Stimulated activated CD8-positive, alpha-beta memory T cell treated with anti-CD3 and anti-CD28 coated beads, Interleukin-2, amount 100 ng/mL, for 1 hour (primary cell): ENCODE data around the gene CTF1.
"Not testable (repeated sequence)": the region's sequence is repeated elsewhere in the genome, so short reads cannot be mapped to it uniquely, and the experiment has no call there.

Experiments used
- DNase-seq, 2 donors: peaks; one replicate each; pipeline ENCODE4 v3.0.0-alpha.2; 2020; ENCODE audit warnings: low read depth in 2 of 2

Gene CTF1, protein sequence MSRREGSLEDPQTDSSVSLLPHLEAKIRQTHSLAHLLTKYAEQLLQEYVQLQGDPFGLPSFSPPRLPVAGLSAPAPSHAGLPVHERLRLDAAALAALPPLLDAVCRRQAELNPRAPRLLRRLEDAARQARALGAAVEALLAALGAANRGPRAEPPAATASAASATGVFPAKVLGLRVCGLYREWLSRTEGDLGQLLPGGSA

GRCh38 chr16:30896261-30896888, at the start of gene CTF1:
Gene CTF1, plus strand, starts transcription at chr16:30896614. Its CDS starts 30 bp downstream, at chr16:30896644.
- DNase-seq = no peak

DNA sequence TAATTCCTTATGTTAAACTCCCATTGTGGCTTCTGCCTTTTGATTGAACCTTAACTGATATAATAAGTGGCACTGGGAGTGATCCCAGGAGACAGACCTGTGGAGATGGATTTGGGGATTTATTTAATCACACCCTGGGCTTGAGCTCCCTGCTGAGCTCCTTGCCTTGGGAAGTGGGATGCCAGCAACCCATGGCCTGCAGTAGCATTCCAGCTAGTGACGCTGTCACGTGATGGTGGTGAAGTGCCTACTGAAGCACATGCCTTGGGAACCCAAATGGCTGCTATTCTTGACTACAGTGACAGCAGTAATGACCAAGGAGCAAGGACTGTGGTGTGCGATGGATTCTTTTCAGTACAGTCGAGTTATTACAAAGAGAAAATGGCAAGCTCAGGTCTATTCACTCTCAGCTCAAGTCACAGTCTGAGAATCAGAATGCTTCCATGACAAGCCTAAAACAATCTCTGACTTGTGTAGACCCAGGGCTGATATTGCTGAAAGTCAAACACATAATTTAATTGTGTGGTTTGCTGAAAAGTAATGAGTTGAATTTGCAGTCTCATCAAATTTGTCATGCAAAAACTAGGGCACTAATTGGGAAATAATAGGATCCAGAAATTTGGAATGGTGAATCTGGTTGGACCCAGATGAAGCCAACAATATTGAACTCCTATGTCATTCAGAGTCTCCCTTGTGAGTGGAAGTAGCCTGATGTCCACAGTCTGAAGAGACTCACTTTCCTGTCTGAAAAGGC, 49.6 kb upstream of the CTF1 start:
- DNase-seq = no peak

DNA sequence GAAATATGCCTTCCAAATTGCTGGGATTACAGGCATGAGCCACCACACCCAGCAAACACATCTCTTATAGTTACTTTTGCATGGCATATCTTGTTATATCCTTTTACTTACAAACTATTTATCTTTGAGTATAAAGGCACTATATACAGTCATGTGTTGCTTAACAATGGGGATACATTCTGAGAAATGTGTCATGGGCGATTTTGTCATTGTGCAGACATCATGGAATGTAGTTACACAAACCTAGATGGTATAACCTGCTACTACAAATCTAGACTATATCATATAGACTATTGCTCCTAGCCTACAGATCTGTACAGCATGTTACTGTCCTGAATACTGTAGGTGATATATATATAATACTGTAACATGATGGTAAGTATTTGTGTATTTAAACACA, 46.2 kb upstream of the CTF1 start:
- no peak for DNase-seq

DNA sequence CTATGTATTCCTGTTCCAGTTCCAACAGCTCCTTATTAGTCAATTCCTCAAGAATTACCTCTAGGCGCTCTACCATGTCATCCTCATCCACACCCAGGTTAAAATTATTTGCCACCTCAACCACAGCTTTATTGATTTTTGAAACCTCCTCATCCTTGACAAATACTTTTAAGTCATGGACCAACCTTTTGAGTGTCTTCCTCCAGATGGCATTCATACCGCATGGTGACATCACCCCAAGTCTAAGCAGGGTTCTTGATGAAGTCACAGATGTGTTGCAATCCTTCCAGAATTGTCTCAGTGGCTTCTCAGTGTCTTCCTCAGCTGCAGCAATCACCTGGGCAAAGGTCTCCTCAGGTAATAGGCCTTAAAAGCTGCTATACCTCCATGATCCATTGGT, 42.7 kb upstream of the CTF1 start:
- DNase-seq = no peak

- DNase-seq = no peak
Measured at GRCh38 chr16:30858111-30858495, 38.3 kb upstream of the CTF1 start.

DNA sequence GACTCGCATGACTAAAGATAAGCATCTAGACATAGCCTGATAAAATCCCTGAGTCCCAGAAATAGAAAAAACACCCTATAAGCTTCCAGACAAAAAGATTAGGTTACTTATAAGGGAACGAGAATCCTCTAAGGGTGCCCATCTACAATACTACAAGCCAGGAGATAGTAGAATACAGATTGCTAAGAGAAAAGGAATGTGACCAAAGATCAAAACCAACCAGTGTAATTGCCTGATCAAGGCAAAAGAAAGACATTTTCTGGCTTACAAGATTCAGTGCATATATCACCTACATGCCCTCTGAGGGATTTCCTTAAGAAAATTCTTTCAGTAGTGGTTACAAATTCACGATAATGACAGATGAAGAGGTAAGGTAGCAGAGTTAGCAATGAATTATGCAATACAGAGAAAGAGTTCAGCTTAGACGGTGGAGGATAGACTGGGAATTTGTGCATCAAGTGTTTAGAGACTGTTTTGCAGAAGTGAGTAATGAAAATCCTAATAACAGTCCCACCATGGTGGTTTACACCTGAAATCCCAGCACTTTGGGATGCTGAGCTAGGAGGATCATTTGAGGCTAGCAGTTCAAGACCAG, 37.5 kb upstream of the CTF1 start:
- no peak for DNase-seq

DNA sequence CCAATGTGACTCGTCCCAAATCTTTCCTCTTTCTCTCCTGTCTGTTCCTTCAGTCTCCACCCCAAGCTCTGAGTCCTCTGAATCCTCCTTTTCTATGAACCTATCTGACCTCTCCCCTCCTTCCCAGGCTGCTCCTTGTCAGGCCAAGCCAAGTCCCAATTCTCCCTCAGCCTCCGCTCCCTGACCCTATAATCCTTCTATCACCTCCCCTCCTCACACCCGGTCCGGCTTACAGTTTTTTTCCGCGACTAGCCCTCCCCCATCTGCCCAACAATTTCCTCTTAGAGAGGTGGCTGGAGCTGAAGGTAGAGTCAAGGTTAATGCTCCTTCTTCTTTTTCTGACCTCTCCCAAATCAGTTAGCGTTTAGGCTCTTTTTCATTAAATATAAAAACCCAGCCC, 35.7 kb upstream of the CTF1 start:
- not testable (repeated sequence) for DNase-seq

DNA sequence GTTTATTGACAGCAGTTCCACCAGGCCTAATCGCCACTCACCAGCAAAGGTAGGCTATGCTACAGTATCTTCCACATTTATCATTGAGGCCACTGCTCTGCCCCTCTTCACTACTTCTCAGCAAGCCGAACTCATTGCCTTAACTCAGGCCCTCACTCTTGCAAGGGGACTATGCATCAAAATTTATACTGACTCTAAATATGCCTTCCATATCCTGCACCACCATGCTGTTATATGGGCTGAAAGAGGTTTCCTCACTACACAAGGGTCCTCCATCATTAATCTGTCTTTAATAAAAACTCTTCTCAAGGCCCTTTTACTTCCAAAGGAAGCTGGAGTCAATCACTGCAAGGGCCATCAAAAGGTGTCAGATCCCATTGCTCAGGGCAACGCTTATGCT, 33.2 kb upstream of the CTF1 start:
- DNase-seq = not testable (repeated sequence)

- DNase-seq = no peak
Measured at GRCh38 chr16:30866031-30866430, 30.4 kb upstream of the CTF1 start.

DNA sequence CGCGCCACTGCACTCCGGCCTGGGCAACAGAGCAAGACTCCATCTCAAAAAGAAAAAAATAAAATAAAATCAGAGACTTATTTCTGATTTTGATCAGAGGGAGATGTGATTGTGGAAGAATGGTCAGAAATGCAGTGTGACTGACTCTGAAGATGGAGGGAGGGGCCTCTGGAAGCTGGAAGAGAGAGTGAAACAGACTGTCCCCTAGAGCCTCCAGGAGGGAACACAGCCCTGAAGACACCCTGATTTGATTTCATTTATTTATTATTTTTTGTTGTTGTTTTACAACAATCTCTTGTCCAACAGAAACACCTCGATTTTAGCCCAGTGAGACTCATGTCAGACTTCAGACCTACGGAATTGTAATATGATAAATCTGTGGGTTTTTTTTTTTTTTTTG, 28.7 kb upstream of the CTF1 start:
- DNase-seq = no peak

DNA sequence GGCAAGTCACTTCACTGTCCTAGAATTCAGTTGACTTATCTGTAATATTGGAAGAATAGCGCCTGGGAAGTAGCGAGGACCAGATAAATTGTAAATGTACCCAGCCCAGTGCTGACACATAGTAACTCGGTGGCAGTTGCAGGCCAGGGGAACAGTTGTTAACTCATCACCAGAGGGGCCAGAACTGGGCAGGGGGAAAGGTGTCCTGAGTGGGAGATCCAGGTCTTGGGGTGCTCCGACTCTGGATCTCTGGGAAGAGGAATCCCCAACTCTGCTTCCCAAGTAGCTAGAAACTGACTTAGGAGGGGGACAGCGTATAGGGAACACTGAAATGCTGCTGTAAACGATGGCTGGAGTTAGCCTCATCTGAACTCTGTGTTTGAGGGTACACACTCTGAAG, 25.5 kb upstream of the CTF1 start:
- DNase-seq = no peak

DNA sequence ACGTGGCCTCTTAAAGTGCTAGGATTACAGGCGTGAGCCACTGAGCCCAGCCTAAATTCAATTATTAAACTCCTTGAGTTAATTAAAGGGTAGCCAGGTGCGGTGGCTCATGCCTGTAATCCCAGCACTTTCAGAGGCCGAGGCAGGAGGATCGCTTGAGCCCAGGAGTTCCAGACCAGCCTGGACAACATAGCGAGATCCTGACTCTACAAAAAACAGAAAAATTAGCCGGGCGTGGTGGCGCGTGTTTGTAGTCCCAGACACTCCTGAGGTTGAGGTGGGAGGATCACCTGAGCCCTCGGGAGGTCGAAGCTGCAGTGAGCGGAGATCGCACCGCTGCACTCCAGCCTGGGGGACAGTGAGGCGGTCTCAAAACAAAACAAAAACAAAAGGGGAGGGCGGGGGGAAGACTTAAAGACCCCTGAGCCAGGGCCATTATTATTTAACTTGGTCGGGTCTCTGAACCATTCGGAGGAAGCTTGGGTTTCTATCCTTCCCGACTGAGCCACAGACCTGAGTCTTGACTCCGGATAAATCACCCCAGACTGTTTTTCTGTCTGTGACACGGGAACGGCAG, 22.1 kb upstream of the CTF1 start:
- DNase-seq = no peak

- DNase-seq = peak; percentile 76 to 79
Measured at GRCh38 chr16:30874821-30875717, 21.3 kb upstream of the CTF1 start.

DNA sequence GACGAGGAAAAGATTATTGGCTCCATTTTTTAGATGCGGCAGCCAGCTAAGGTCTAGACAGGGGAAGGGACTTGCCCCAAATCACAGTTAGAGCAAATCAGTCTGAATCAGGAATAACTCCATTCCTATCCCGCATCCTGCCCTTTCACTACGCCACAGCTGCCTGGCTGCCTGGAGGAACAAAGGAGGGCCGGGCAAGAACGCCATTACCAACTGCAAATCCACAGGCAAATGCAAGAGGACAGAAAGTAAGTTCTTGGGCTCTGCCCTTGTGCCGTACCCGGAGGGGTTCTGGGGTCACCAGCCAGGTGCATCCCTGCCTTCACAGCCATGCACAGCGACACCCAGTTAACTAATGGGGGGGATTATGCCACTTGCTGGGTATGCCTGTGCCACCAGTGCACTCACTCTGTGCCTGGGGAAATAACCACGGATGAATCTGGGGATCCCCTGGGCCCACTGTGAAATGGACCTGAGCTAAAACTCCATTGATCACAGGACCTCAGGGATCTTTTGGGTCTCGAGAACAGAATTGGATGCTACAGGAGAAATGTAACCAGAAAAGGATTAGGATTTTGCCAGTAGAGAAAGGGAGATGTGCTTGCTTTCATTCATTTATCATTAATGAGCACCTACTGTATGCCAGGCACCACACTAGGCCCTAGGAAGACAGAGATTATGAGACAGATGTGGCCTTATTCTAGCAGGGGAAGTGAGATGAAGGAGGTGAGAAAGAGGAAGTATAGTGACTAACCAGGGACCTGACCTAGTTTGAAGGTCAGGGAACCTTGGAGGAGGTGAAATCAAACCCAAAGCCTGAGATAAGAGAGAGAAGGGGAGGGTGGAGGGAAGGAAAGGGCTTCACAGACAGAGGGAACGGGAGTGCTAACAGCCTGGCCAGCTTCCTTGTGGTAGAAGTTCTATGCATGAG, 20.3 kb upstream of the CTF1 start:
- DNase-seq = no peak

- no peak for DNase-seq
Measured at GRCh38 chr16:30876867-30877266, 19.5 kb upstream of the CTF1 start.

DNA sequence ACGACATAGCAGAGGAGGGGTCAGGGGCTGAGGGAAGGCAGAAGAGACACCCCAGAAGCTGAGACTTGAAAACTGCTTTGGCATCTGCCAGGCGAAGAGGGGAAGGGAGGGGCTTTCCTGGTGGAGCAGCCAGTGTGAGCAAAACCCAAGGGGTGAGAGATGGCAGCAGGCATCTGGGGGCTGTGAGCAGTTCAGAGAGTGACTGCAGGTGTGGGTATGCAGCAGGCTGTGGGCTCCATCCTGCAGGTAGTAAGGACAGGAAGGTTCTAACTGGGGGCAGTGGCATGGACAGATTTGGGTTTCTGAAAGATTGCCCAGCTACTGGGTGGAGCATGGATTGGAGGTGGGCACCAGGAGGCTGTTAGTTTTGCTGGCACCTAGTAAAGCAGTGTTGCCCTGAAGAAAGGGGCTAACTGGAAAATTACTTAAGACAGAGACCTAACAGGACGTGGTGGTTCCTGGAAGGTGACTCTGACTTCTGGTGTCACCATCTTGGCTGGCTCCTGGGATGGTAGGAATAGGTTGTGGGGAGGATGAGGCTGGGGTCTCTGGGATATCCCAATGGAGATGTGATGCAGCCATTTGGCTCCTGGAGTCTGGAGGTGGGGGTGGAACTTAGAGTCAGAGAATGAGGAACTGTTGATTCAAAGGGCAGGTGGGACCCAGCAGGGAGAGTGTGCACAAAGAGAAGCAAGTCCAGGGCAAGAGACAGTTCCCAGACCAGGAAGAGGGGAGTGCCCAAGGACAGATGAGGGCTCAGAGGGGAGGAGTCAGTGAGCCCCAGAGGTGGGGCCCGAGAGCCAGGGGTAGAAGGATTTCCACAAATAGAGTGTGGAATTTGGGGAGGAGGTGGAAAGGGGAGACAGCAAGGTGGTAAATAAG, 13.7 kb upstream of the CTF1 start:
- DNase-seq = no peak

DNA sequence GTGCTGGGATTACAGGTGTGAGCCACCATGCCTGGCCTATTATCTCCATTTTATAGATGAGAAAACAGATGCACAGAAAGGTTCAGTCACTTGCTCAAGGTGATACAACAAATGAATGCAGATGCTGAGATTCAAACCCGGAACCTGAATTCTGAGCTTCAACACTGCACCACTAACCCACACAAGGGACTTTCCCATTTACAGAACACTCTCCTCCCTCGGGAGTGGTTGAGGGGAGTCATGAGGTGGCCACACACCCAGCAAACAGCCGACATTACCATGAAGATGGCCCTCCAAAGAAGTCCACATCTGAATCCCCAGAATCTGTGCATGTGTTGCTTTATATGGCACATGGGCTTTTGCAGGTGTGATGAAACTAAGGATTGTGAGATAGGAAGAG, 11.7 kb upstream of the CTF1 start:
- no peak for DNase-seq

DNA sequence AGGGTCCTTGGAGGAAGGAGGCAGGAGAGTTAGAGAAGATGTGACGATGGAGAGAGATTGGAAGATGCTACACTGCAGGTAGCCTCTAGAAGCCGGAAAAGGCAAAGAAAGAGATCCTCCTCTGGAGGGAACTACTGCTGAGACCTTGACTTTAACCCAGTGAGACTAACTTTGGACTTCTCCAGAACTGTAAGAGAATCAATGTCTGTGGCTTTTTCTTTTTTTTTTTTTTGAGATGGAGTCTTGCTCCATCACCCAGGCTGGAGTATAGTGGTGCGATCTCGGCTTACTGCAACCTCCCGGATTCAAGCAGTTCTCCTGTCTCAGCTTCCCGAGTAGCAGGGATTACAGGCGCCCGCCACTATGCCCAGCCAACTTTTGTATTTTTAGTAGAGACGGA, 11.2 kb upstream of the CTF1 start:
- no peak for DNase-seq

GRCh38 chr16:30886145-30886544, 10.3 kb upstream of the CTF1 start:
- DNase-seq = no peak
